IMR-90 (cell line): Measurements from ENCODE around the gene SLC39A11. TPM values are rescaled to one million over a fixed set of nuclear protein-coding genes. Genes with fewer than 3 reads are reported as not detected.

Experiments
- ATAC-seq: fragments of 200-7000 bp; cut with Tn5 transposase; 2 replicates; pipeline ENCODE4 v1.9.1; 2020; ENCODE audit warnings: low read depth, mild to moderate bottlenecking, moderate library complexity
- BruUV-seq: library from RNA; stranded (reverse); fragments of 400-500 nt; replicated peaks from 2 replicates; lab custom pipeline; 2021; lab: Mats Ljungman, UMichigan
- CTCF ChIA-PET: fragments of 300-600 bp; formaldehyde crosslinking; extraction: SDS; loops from one replicate; lab custom pipeline; 2021; ENCODE audit warnings: antibody characterized with exemption; lab: Yijun Ruan, JAX
- POLR2A ChIA-PET: fragments of 300-600 bp; sonication (Branson Sonifier 250); formaldehyde crosslinking; loops from one replicate; lab custom pipeline; 2022; ENCODE audit warnings: antibody characterized with exemption; ENCODE audit not compliant: unreplicated experiment; lab: Charles Lee
- DNase-seq: peaks from one replicate; pipeline ENCODE4 v3.0.0; 2013
- H2AFZ ChIP-seq: replicated peaks from 2 replicates; pipeline ENCODE3; 2013; ENCODE audit warnings: low read length, mild to moderate bottlenecking; ENCODE audit not compliant: poor library complexity
- H2AK5ac ChIP-seq: 2 replicates; pipeline ENCODE4 v1.6.1; 2013; ENCODE audit warnings: low read depth, low read length, inconsistent platforms
- H2AK9ac ChIP-seq: replicated peaks from 2 replicates; pipeline ENCODE3; 2013; ENCODE audit warnings: mild to moderate bottlenecking, low read depth, low read length, moderate library complexity; ENCODE audit not compliant: poor library complexity
- H2BK120ac ChIP-seq: 2 replicates; pipeline ENCODE4 v1.6.1; 2013; ENCODE audit warnings: low read depth, low read length, inconsistent platforms
- H2BK15ac ChIP-seq: 3 replicates; pipeline ENCODE4 v1.6.1; 2013; ENCODE audit warnings: low read depth, low read length, inconsistent platforms
- H2BK20ac ChIP-seq: 2 replicates; pipeline ENCODE4 v1.6.1; 2013; ENCODE audit warnings: low read depth, mild to moderate bottlenecking, inconsistent platforms, low read length, moderate library complexity
- H2BK5ac ChIP-seq: 2 replicates; pipeline ENCODE4 v1.6.1; 2013; ENCODE audit warnings: mild to moderate bottlenecking, low read depth, low read length, inconsistent platforms; ENCODE audit not compliant: poor library complexity, severe bottlenecking
- H3K14ac ChIP-seq: replicated peaks from 2 replicates; pipeline ENCODE4 v1.6.1; 2013; ENCODE audit warnings: low read depth, low read length, inconsistent platforms
- H3K18ac ChIP-seq: 2 replicates; pipeline ENCODE4 v1.6.1; 2013; ENCODE audit warnings: low read depth, low read length, control low read depth
- H3K23ac ChIP-seq: 2 replicates; pipeline ENCODE4 v1.6.1; 2013; ENCODE audit warnings: low read depth, low read length, inconsistent platforms
- H3K27ac ChIP-seq: 2 replicates; pipeline ENCODE4 v1.5.1; 2013; ENCODE audit warnings: mild to moderate bottlenecking, control low read depth, low read length; ENCODE audit not compliant: insufficient read depth
- H3K27me3 ChIP-seq: 2 replicates; pipeline ENCODE4 v1.6.1; 2013; ENCODE audit warnings: low read length; ENCODE audit not compliant: control insufficient read depth, insufficient read depth
- H3K36me3 ChIP-seq: 2 replicates; pipeline ENCODE4 v1.6.1; 2013; ENCODE audit warnings: low read length, mixed read lengths; ENCODE audit not compliant: control insufficient read depth, insufficient read depth
- H3K4ac ChIP-seq: 2 replicates; pipeline ENCODE4 v1.6.1; 2013; ENCODE audit warnings: low read depth, low read length, inconsistent platforms
- H3K4me1 ChIP-seq: 2 replicates; pipeline ENCODE4 v1.6.1; 2013; ENCODE audit warnings: low read length, mixed read lengths; ENCODE audit not compliant: control insufficient read depth, insufficient read depth
- H3K4me2 ChIP-seq: 2 replicates; pipeline ENCODE4 v1.6.1; 2013; ENCODE audit warnings: low read depth, mild to moderate bottlenecking, control low read depth, low read length, moderate library complexity
- H3K4me3 ChIP-seq: 2 replicates; pipeline ENCODE4 v1.5.1; 2013; ENCODE audit warnings: low read depth, mild to moderate bottlenecking, control low read depth, low read length, moderate library complexity; ENCODE audit not compliant: insufficient read depth
- H3K56ac ChIP-seq: 2 replicates; pipeline ENCODE4 v1.6.1; 2013; ENCODE audit warnings: low read length, inconsistent platforms; ENCODE audit not compliant: insufficient read depth; ENCODE audit errors: extremely low read depth
- H3K79me1 ChIP-seq, 2 experiments: 2 replicates each; pipeline ENCODE4 v1.6.1; 2013; ENCODE audit warnings: low read length in 2 of 2, inconsistent platforms in 1 of 2, low read depth in 1 of 2
- H3K9ac ChIP-seq: 2 replicates; pipeline ENCODE4 v1.6.1; 2013; ENCODE audit warnings: low read depth, low read length, control low read depth
- H3K9me1 ChIP-seq: 2 replicates; pipeline ENCODE4 v1.6.1; 2013; ENCODE audit warnings: low read length, inconsistent platforms; ENCODE audit not compliant: insufficient read depth
- H3K9me3 ChIP-seq: 2 replicates; pipeline ENCODE4 v1.6.1; 2013; ENCODE audit warnings: low read length; ENCODE audit not compliant: control insufficient read depth, insufficient read depth
- H4K20me1 ChIP-seq: 2 replicates; pipeline ENCODE4 v1.6.1; 2013; ENCODE audit warnings: low read length, inconsistent platforms; ENCODE audit not compliant: insufficient read depth
- H4K5ac ChIP-seq: 2 replicates; pipeline ENCODE4 v1.6.1; 2013; ENCODE audit warnings: mild to moderate bottlenecking, low read depth, low read length, control low read depth
- H4K8ac ChIP-seq, 2 experiments: 2 replicates each; pipeline ENCODE4 v1.6.1; 2013; ENCODE audit warnings: low read depth in 2 of 2, low read length in 2 of 2, control low read depth in 1 of 2, inconsistent platforms in 1 of 2
- H4K91ac ChIP-seq: 2 replicates; pipeline ENCODE4 v1.6.1; 2013; ENCODE audit warnings: low read depth, low read length, inconsistent platforms; ENCODE audit not compliant: insufficient read depth
- CTCF ChIP-seq: conservative IDR thresholded peaks from 2 replicates; pipeline ENCODE4 v1.5.1; 2012; ENCODE audit warnings: mild to moderate bottlenecking, low read depth, low read length, improper control_type of control experiment
- MAFK ChIP-seq: IDR thresholded peaks from 2 replicates; pipeline ENCODE4 v1.6.1; 2012; ENCODE audit warnings: low read depth, low read length, improper control_type of control experiment
- NFE2L2 ChIP-seq: fragments of 150-350 bp; IDR thresholded peaks from 2 replicates; pipeline ENCODE4 v1.6.1; 2016; ENCODE audit warnings: low read depth, mild to moderate bottlenecking, low read length
- RAD21 ChIP-seq: IDR thresholded peaks from 2 replicates; pipeline ENCODE4 v1.6.1; 2012; ENCODE audit warnings: low read length, improper control_type of control experiment
- WGBS, 2 experiments: methylation state at CpG; one replicate each; pipeline versions ENCODE4 v1.1.5 to v1.1.7; 2013; ENCODE audit warnings: missing lambda C conversion rate in 2 of 2; ENCODE audit not compliant: insufficient read length in 1 of 2; ENCODE audit errors: extremely low coverage in 2 of 2; 5-methylcytosine and 5-hydroxymethylcytosine counted together
- dilution Hi-C: fragments of 300-500 bp; cut with HindIII; formaldehyde crosslinking; loops from one replicate; pipeline ENCODE4 v1.14.3; 2018; ENCODE audit warnings: low sequenced_read_pairs; ENCODE audit not compliant: unreplicated experiment
- in situ Hi-C: fragments of 300-500 bp; cut with MboI; formaldehyde crosslinking; loops from 3 replicates; pipeline ENCODE4 v1.14.3; 2019; ENCODE audit warnings: low sequenced_read_pairs, inconsistent platforms, mixed read lengths
- intact Hi-C: fragments of 100-400 bp; cut with micrococcal nuclease; formaldehyde crosslinking; loops from 2 replicates; pipeline ENCODE4 v1.10.0; 2022
- polyA plus RNA-seq, 3 experiments: library from polyadenylated mRNA; depleted of rRNA; stranded (reverse); fragments of >200 nt; gene quantifications; 2 replicates each; pipeline ENCODE4 v1.2.3, GENCODE V29; 2012; ENCODE audit warnings: low replicate concordance in 1 of 3
- total RNA-seq: library from RNA; depleted of rRNA; stranded (reverse); fragments of >200 nt; gene quantifications from 2 replicates; pipeline ENCODE4 v1.2.3, GENCODE V29; 2012

Gene SLC39A11
- total and polyA plus RNA-seq, 2 of the 4 experiments (the other 2 are of a cell fraction): 8.8 to 14.3 TPM

DNA sequence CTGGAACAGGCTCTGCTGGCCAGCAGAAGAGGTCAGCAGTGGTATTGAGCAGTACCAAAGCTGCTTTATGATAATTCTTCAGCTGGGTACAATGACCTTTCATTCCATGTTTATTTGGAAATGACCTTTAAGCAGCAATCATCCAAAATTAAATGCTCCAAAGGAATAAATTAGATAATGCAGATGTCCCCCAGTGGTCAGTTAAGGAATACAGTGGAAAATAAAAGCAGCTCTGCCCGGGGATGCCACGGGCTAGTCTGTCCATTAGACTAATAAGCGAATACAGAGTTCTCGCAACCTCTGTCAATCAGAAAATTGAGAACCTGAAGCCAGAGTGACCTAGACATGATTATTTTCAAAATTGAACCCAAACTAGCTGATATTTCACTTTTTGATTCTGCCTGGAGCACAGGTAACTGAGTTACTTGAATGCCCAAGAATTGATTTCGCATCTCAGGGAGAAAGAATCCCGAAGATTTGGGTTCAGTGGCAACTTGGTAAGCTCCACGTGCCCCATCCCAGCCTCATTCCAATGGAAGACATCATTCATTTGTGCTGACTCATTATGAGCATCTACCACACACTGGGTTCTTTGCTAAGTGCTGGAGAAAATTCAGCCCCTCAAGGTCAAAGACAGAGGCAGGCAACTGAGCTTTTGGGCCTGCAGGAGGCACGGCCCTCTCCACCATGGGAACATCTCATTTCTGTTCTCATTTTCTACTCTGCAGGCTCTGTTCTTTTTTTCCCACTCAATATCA lies 34.4 kb upstream of the SLC39A11 start:
- no peak overlapping the region for H4K8ac ChIP-seq
- TF ChIP-seq NFE2L2 (peak; percentile 68), MAFK (0 out of 2 replicates have a peak, but pooled peaks have one; percentile 12), RAD21 (no peak), CTCF (0 out of 2 replicates have a peak, but pooled peaks have one; percentile 5)
- no peaks in the 10 kb centered on the region for H3K79me1 ChIP-seq
- H2BK120ac ChIP-seq: no peak overlapping the region
- ATAC-seq (0 out of 2 replicates have a peak, but pooled peaks have one; percentile 27), DNase-seq (peak; percentile 13)
- H3K4me2 ChIP-seq: no peak overlapping the region
- no peak overlapping the region for H3K4ac ChIP-seq
- no peaks in the 10 kb centered on the region; the same call in 1 of the 2 replicates for H3K27me3 ChIP-seq
- no peak overlapping the region for H3K9ac ChIP-seq
- 40% methylated on average over 1 of the region's 8 CpGs; no CpG with 5 or more reads in 1 of the 2 experiments for WGBS, 2 experiments
- no TSS peak for BruUV-seq
- H3K18ac ChIP-seq: no peak overlapping the region
- dilution Hi-C loops: no loop called here
- no peaks in the 10 kb centered on the region for H3K4me1 ChIP-seq
- ChIA-PET POLR2A (no interaction called here), CTCF (interaction anchor here (1.0 to 1.4 kb wide), 2 partner anchors 11 to 141 kb away, joined by 3 to 8 read pairs; no protein-coding TSS in a partner anchor)
- H3K56ac ChIP-seq: no peak overlapping the region
- H2AK5ac ChIP-seq: no peak overlapping the region
- H3K4me3 ChIP-seq: no peak overlapping the region
- H3K23ac ChIP-seq: no peak overlapping the region
- H3K14ac ChIP-seq: no peak overlapping the region
- no peak overlapping the region for H4K91ac ChIP-seq
- H3K36me3 ChIP-seq: no peaks in the 10 kb centered on the region
- H3K9me3 ChIP-seq: no peaks in the 10 kb centered on the region
- no peak overlapping the region for H4K5ac ChIP-seq
- intact Hi-C loops: no loop called here
- no peak overlapping the region for H2BK20ac ChIP-seq
- no peak overlapping the region for H3K27ac ChIP-seq
- no peaks in the 10 kb centered on the region for H4K20me1 ChIP-seq
- H2BK15ac ChIP-seq: no peak overlapping the region
- no peaks in the 10 kb centered on the region for H3K9me1 ChIP-seq
- H2BK5ac ChIP-seq: no peak overlapping the region
- no peak overlapping the region for H2AFZ ChIP-seq
- no peak overlapping the region for H2AK9ac ChIP-seq
- in situ Hi-C loops: no loop called here
